Neural cell (in vitro differentiated cells): ENCODE measurements around the gene MAPK8IP3.

Source experiments
- EP300 ChIP-seq: fragments of 450-650 bp; conservative IDR thresholded peaks from 2 replicates; pipeline ENCODE4 v1.6.1; 2014; ENCODE audit warnings: antibody characterized with exemption, mild to moderate bottlenecking, moderate library complexity; ENCODE audit not compliant: poor library complexity, severe bottlenecking
- EZH2 ChIP-seq: fragments of 200-600, 300-800 bp; shearing (Covaris generic), sonication (generic); IDR thresholded peaks from 2 replicates; pipeline ENCODE4 v1.6.1; 2014; ENCODE audit warnings: antibody characterized with exemption, low read length, borderline replicate concordance, mild to moderate bottlenecking; ENCODE audit not compliant: insufficient read depth, poor library complexity, severe bottlenecking
- MXI1 ChIP-seq: fragments of 450-650 bp; conservative IDR thresholded peaks from 2 replicates; pipeline ENCODE4 v1.6.1; 2014; ENCODE audit warnings: antibody characterized with exemption, mild to moderate bottlenecking; ENCODE audit not compliant: poor library complexity, severe bottlenecking
- POLR2AphosphoS5 ChIP-seq: IDR thresholded peaks from 2 replicates; pipeline ENCODE4 v1.6.1; 2012
- SMC3 ChIP-seq: fragments of 450-650 bp; conservative IDR thresholded peaks from 2 replicates; pipeline ENCODE4 v1.6.1; 2014; ENCODE audit warnings: antibody characterized with exemption, mild to moderate bottlenecking, moderate library complexity; ENCODE audit not compliant: poor library complexity
- TAF1 ChIP-seq: IDR thresholded peaks from 2 replicates; pipeline ENCODE4 v1.6.1; 2012; ENCODE audit warnings: low read depth
- TF ChIP-seq, protein P1 (sequence below): fragments of 450-650 bp; IDR thresholded peaks from 2 replicates; pipeline ENCODE4 v1.5.1; 2014; ENCODE audit warnings: antibody characterized with exemption, mild to moderate bottlenecking, moderate library complexity; ENCODE audit not compliant: poor library complexity, severe bottlenecking
- TF ChIP-seq, protein P2 (sequence below): IDR thresholded peaks from 2 replicates; pipeline ENCODE4 v1.6.1; 2012; ENCODE audit warnings: borderline replicate concordance

DNA sequence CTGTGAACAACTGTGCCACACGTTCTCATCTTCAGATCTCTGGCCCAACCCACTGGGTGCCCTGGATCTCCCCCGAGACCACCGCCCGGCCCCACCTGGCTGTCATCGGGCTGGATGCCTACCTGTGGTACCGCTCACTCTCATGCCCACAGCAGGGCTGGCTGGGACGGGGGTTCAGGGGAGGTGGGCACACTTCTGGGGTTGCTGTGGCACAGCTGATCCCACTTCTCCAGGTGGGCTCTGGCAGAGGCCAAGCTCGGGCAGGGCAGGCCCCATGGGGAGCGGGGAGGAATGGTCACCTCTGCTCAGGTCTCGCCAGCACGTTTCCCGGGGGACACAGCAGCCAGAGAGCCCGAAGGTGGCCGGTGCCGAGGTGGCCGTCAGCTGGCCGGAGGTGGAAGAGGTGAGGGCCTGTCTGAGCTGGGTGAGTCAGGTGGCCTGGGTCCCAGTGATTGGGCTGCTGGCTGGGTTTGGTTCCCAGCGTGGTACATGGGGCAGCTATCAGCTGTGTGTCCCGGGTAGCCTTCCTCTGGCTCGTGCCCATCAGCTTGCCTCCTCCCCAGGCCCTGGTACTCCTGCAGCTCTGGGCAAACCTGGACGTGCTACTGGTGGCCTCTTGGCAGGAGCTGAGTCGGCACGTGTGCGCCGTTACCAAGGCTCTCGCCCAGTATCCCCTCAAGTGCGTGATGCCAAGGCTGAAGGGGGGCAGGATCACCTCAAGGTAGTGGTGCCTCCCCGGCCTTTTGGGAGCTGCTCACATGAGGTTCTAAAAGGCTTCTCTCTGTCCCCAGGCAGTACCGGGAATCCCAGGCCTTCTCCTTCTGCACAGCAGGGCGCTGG, 69.2 kb downstream of the MAPK8IP3 start:
- TF ChIP-seq, protein P1, sequence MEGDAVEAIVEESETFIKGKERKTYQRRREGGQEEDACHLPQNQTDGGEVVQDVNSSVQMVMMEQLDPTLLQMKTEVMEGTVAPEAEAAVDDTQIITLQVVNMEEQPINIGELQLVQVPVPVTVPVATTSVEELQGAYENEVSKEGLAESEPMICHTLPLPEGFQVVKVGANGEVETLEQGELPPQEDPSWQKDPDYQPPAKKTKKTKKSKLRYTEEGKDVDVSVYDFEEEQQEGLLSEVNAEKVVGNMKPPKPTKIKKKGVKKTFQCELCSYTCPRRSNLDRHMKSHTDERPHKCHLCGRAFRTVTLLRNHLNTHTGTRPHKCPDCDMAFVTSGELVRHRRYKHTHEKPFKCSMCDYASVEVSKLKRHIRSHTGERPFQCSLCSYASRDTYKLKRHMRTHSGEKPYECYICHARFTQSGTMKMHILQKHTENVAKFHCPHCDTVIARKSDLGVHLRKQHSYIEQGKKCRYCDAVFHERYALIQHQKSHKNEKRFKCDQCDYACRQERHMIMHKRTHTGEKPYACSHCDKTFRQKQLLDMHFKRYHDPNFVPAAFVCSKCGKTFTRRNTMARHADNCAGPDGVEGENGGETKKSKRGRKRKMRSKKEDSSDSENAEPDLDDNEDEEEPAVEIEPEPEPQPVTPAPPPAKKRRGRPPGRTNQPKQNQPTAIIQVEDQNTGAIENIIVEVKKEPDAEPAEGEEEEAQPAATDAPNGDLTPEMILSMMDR, result no peak
- TF ChIP-seq SMC3, result no peak
- no peak for TF ChIP-seq EZH2
- TF ChIP-seq, protein P2, sequence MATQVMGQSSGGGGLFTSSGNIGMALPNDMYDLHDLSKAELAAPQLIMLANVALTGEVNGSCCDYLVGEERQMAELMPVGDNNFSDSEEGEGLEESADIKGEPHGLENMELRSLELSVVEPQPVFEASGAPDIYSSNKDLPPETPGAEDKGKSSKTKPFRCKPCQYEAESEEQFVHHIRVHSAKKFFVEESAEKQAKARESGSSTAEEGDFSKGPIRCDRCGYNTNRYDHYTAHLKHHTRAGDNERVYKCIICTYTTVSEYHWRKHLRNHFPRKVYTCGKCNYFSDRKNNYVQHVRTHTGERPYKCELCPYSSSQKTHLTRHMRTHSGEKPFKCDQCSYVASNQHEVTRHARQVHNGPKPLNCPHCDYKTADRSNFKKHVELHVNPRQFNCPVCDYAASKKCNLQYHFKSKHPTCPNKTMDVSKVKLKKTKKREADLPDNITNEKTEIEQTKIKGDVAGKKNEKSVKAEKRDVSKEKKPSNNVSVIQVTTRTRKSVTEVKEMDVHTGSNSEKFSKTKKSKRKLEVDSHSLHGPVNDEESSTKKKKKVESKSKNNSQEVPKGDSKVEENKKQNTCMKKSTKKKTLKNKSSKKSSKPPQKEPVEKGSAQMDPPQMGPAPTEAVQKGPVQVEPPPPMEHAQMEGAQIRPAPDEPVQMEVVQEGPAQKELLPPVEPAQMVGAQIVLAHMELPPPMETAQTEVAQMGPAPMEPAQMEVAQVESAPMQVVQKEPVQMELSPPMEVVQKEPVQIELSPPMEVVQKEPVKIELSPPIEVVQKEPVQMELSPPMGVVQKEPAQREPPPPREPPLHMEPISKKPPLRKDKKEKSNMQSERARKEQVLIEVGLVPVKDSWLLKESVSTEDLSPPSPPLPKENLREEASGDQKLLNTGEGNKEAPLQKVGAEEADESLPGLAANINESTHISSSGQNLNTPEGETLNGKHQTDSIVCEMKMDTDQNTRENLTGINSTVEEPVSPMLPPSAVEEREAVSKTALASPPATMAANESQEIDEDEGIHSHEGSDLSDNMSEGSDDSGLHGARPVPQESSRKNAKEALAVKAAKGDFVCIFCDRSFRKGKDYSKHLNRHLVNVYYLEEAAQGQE, result no peak
- TF ChIP-seq POLR2AphosphoS5, result no peak
- no peak for TF ChIP-seq MXI1
- TF ChIP-seq EP300, result no peak
- TF ChIP-seq TAF1, result no peak
